Measurements from ENCODE around the gene HNRNPC. TPM values are rescaled to one million over a fixed set of nuclear protein-coding genes. Genes with fewer than 3 reads are reported as not detected.

Gene HNRNPC
- total RNA-seq, 1 donor from 2014 or later = 690 TPM

DNA sequence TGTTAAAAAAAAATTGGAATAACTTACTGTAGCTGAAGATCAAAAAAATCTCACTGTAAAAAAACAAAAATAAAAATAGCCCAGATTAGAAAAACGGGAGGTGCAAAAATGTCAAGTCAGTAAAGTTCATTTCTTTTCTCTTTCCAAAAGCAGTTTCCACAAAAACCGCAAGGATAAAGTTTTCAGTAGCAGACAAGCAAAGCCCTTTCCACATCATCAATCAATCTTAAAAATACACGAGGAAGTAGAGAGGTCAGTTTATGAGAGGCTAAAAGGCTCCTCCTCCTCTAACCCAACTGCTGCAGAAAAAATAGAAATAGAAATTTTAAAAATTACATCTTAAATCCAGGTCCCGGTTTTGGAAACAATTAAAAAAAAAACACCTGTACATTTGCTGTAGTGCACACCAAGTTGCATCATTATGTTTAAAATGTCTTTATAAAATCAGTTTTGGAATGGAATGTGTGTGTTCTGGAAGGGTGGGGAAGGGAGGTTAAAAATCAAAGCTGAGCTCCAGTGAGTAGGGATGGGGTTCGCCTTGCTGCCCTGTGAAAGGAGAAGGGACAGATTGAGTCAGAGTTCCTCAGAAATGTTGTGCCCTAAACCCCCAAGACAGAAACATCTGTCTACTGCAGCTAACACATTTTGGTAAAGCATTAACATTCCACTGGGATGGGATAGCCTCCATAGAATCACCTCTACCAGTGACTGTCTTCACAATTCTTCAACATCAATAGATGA, 5.8 kb downstream of the HNRNPC start:
- Mint-ChIP-seq H3K27ac (peak overlapping the region; percentile 81), H3K4me1 (ENCODE audit: low read depth) (peaks cover 56% of the 10 kb centered on the region), H3K4me3 (ENCODE audit: low read depth) (peak overlapping the region; percentile 0), H3K36me3 (ENCODE audit: insufficient read depth) (peaks cover 60% of the 10 kb centered on the region), H3K9me3 (ENCODE audit: low read depth) (no peaks in the 10 kb centered on the region), H3K27me3 (no peaks in the 10 kb centered on the region)
- TF ChIP-seq, protein P1, sequence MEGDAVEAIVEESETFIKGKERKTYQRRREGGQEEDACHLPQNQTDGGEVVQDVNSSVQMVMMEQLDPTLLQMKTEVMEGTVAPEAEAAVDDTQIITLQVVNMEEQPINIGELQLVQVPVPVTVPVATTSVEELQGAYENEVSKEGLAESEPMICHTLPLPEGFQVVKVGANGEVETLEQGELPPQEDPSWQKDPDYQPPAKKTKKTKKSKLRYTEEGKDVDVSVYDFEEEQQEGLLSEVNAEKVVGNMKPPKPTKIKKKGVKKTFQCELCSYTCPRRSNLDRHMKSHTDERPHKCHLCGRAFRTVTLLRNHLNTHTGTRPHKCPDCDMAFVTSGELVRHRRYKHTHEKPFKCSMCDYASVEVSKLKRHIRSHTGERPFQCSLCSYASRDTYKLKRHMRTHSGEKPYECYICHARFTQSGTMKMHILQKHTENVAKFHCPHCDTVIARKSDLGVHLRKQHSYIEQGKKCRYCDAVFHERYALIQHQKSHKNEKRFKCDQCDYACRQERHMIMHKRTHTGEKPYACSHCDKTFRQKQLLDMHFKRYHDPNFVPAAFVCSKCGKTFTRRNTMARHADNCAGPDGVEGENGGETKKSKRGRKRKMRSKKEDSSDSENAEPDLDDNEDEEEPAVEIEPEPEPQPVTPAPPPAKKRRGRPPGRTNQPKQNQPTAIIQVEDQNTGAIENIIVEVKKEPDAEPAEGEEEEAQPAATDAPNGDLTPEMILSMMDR (IDR thresholded peaks at IDR 0.05; ENCODE audit: unreplicated experiment) = no peak
- DNase-seq (ENCODE audit: low spot score, unreplicated experiment) = no peak

DNA sequence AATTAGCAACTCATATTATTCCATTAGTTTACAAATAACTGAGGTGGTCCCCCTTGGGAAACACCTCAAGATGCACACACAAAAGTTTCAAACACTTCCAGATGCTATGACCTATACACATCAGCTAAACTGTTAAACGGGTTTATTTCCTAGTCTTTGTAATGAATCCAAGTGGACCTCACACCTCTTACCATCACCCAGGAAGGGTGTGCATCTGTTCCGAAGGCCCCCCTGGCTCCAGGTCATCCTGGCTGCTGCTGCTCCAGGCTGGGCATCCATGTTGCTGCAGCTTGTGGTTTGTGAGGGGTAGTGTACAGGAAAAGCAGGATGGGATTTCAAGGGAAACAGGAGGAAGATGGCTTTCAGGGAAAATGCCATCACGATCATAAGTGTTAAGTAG, 6.8 kb downstream of the HNRNPC start:
- H3K9me3 Mint-ChIP-seq (ENCODE audit: low read depth) = no peaks in the 10 kb centered on the region
- H3K4me1 Mint-ChIP-seq (ENCODE audit: low read depth) = peaks cover 56% of the 10 kb centered on the region
- peak overlapping the region; percentile 42 for H3K4me3 Mint-ChIP-seq (ENCODE audit: low read depth)
- no peak for DNase-seq (ENCODE audit: low spot score, unreplicated experiment)
- H3K27ac Mint-ChIP-seq = peak overlapping the region; percentile 87
- no peaks in the 10 kb centered on the region for H3K27me3 Mint-ChIP-seq
- TF ChIP-seq, protein P1 (IDR thresholded peaks at IDR 0.05; ENCODE audit: unreplicated experiment) = no peak
- peaks cover 55% of the 10 kb centered on the region for H3K36me3 Mint-ChIP-seq (ENCODE audit: insufficient read depth)

DNA sequence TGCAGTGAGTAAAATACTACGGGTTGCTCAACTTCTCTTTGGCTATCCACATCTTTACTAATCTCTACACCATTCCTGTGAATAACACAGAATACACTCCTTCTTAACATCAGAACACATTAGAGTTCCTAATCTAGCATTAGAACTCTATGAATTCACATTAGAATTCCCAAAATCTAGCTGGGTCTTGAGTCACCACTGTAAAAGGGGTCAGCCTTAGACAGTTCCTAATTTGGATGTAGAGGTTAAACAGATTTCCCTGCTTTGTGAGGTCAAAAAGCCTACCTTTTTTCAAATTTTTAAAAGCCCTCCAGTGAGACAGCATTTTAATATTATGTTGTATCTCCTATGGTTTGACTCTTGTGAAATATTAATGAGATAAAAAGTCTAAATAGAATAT, 7.4 kb downstream of the HNRNPC start:
- H3K9me3 Mint-ChIP-seq (ENCODE audit: low read depth) = no peaks in the 10 kb centered on the region
- no peaks in the 10 kb centered on the region for H3K27me3 Mint-ChIP-seq
- H3K4me1 Mint-ChIP-seq (ENCODE audit: low read depth) = peaks cover 58% of the 10 kb centered on the region
- TF ChIP-seq, protein P1 (IDR thresholded peaks at IDR 0.05; ENCODE audit: unreplicated experiment) = no peak
- no peak for DNase-seq (ENCODE audit: low spot score, unreplicated experiment)
- H3K36me3 Mint-ChIP-seq (ENCODE audit: insufficient read depth) = peaks cover 55% of the 10 kb centered on the region
- H3K4me3 Mint-ChIP-seq (ENCODE audit: low read depth) = no peak overlapping the region
- H3K27ac Mint-ChIP-seq = peak overlapping the region; percentile 87

DNA sequence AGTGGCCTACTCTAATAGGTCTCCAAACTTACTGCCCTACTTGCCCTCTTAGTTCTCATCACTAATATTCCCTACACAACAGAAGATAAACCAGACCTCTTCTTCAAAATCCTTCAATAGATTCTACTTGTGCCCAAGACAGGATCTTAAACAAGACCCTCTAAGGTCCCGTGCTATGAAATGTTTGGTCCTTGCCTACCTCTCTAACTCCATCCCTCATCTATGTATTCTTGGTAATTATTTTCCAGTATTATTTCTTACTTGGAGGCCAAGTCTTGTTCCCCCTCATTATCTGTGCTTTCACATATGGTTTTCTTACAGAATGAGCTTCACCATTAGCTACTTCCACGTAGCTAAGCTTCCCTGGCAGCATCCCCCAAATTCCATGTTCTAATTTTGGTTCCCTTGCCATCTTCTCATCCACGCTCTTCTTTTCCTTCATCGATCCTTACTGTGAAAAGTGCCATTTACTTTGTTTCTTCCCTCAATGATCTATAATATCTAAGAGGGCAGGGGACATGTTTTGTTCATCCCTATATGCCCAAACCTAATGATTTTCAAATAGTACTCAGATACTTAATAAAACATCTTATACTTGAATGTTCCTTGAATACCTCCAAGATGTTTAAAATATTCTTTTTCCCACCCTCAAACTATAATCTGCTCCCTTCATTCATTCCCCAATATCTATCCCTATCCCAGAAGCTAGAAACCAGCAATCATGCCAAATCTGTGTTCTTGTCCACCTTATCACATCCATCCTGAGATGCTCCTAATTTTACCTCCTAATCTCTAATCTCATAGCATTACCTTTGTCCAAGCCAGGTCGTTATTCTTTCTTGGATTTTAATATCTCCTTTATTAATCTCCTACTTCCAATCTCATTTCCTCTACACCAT, 10.1 kb downstream of the HNRNPC start:
- no peak overlapping the region for H3K4me3 Mint-ChIP-seq (ENCODE audit: low read depth)
- no peak for DNase-seq (ENCODE audit: low spot score, unreplicated experiment)
- peaks cover 57% of the 10 kb centered on the region for H3K36me3 Mint-ChIP-seq (ENCODE audit: insufficient read depth)
- H3K27me3 Mint-ChIP-seq = no peaks in the 10 kb centered on the region
- peaks cover 44% of the 10 kb centered on the region for H3K4me1 Mint-ChIP-seq (ENCODE audit: low read depth)
- H3K27ac Mint-ChIP-seq = peak overlapping the region; percentile 80
- TF ChIP-seq, protein P1 (IDR thresholded peaks at IDR 0.05; ENCODE audit: unreplicated experiment) = no peak
- no peaks in the 10 kb centered on the region for H3K9me3 Mint-ChIP-seq (ENCODE audit: low read depth)
